CD4-positive, alpha-beta T cell (primary cell): Measurements from ENCODE around the gene GNPTAB. TPM values are rescaled to one million over a fixed set of nuclear protein-coding genes. Genes with fewer than 3 reads are reported as not detected.

Experiments
- ATAC-seq: fragments of 200-7000 bp; cut with Tn5 transposase; one replicate; pipeline ENCODE4 v1.10.0; 2022; ENCODE audit warnings: mild to moderate bottlenecking; ENCODE audit not compliant: poor library complexity
- CTCF ChIA-PET: fragments of 350-600 bp; sonication (Branson Sonifier 250); formaldehyde crosslinking; loops from one replicate; lab custom pipeline; 2021; ENCODE audit warnings: antibody characterized with exemption, inconsistent platforms; lab: Charles Lee
- POLR2A ChIA-PET: fragments of 350-600 bp; sonication (Branson Sonifier 250); formaldehyde crosslinking; loops from one replicate; lab custom pipeline; 2021; ENCODE audit warnings: antibody characterized with exemption, inconsistent platforms; lab: Charles Lee
- DNase-seq, 14 experiments: peaks; one replicate each; pipeline ENCODE4 v3.0.0-alpha.2; 2013 to 2020; ENCODE audit warnings: mixed read lengths in 2 of 14
- H3K27ac ChIP-seq, 2 donors: one replicate each; pipeline versions ENCODE4 v1.5.1 to v1.7.0; 2013; ENCODE audit warnings: low read length in 2 of 2, low read depth in 1 of 2, mild to moderate bottlenecking in 1 of 2
- H3K27me3 ChIP-seq, 2 experiments: 1 replicate in 1 of 2; 2 replicates in 1 of 2; pipeline versions ENCODE4 v1.6.1 to v1.7.0; 2013; ENCODE audit warnings: low read length in 2 of 2, control low read depth in 1 of 2, mild to moderate bottlenecking in 1 of 2, moderate library complexity in 1 of 2; ENCODE audit not compliant: insufficient read depth in 2 of 2, control insufficient read depth in 1 of 2
- H3K36me3 ChIP-seq: one replicate; pipeline ENCODE4 v1.6.1; 2013; ENCODE audit warnings: low read length, control low read depth; ENCODE audit not compliant: insufficient read depth
- H3K4me1 ChIP-seq: one replicate; pipeline ENCODE4 v1.6.1; 2013; ENCODE audit warnings: low read length, control low read depth; ENCODE audit not compliant: insufficient read depth
- H3K4me3 ChIP-seq: one replicate; pipeline ENCODE4 v1.5.1; 2013; ENCODE audit warnings: mild to moderate bottlenecking, low read length, moderate library complexity
- H3K9me3 ChIP-seq, 2 experiments: 1 replicate in 1 of 2; 2 replicates in 1 of 2; pipeline versions ENCODE4 v1.6.1 to v1.7.0; 2013; ENCODE audit warnings: low read length in 2 of 2, mild to moderate bottlenecking in 2 of 2, control low read depth in 1 of 2, moderate library complexity in 1 of 2; ENCODE audit not compliant: control insufficient read depth in 1 of 2, insufficient read depth in 1 of 2
- H3K27ac Mint-ChIP-seq: one replicate; pipeline ENCODE4 v1.8.0; 2020; ENCODE audit warnings: mixed read lengths
- H3K27me3 Mint-ChIP-seq: one replicate; pipeline ENCODE4 v1.8.0; 2021; ENCODE audit warnings: mixed read lengths
- H3K36me3 Mint-ChIP-seq: one replicate; pipeline ENCODE4 v1.8.0; 2021; ENCODE audit warnings: low read depth, mixed read lengths
- H3K4me1 Mint-ChIP-seq: one replicate; pipeline ENCODE4 v1.8.0; 2021; ENCODE audit warnings: low read depth, mixed read lengths
- H3K4me3 Mint-ChIP-seq: one replicate; pipeline ENCODE4 v1.8.0; 2020; ENCODE audit warnings: mild to moderate bottlenecking, mixed read lengths
- H3K9me3 Mint-ChIP-seq: one replicate; pipeline ENCODE4 v1.8.0; 2020; ENCODE audit warnings: mixed read lengths
- CTCF ChIP-seq: fragments of 200-600 bp; IDR thresholded peaks from one replicate; pipeline ENCODE4 v1.8.0; 2022; ENCODE audit warnings: antibody characterized with exemption, mild to moderate bottlenecking
- intact Hi-C, 2 experiments: fragments of 100-400 bp; cut with DNase I in 1 of 2; cut with micrococcal nuclease in 1 of 2; formaldehyde crosslinking; loops; one replicate each; pipeline versions ENCODE4 v1.15.1 to v1.9.0; 2023 to 2025; cut with DNase I, micrococcal nuclease
- total RNA-seq, 174 experiments: library from RNA in 2 of 174; stranded (reverse) in 2 of 174; gene quantifications; one replicate each; pipeline ENCODE4 v1.2.3 and lab custom pipeline; 2021 to 2026

The GNPTAB gene
- total RNA-seq, 2 experiments from 2014 or later: 38.2 to 43.8 TPM

GRCh38 chr12:101761781-101762180 lies 69.0 kb downstream of the GNPTAB start:
- Mint-ChIP-seq H3K36me3 (peaks cover 72% of the 10 kb centered on the region), H3K27ac (no peak overlapping the region), H3K9me3 (no peaks in the 10 kb centered on the region), H3K27me3 (no peaks in the 10 kb centered on the region), H3K4me3 (no peak overlapping the region), H3K4me1 (peaks cover 4% of the 10 kb centered on the region)
- no peak overlapping the region for H3K4me3 ChIP-seq
- no peaks in the 10 kb centered on the region for H3K27me3 ChIP-seq
- H3K36me3 ChIP-seq: peaks cover 37% of the 10 kb centered on the region
- H3K27ac ChIP-seq: no peak overlapping the region
- no peaks in the 10 kb centered on the region for H3K4me1 ChIP-seq
- TF ChIP-seq CTCF: no peak
- H3K9me3 ChIP-seq: no peaks in the 10 kb centered on the region
- intact Hi-C loops: no loop called here
- DNase-seq: no peak
- CTCF ChIA-PET: interaction anchor here (1.1 to 1.2 kb wide), 2 partner anchors 24 to 78 kb away, joined by 3 to 4 read pairs; no protein-coding TSS in a partner anchor
- no peak for ATAC-seq
- POLR2A ChIA-PET: no interaction called here

GRCh38 chr12:101761350-101761749 lies 69.4 kb downstream of the GNPTAB start:
- H3K4me1 Mint-ChIP-seq: peaks cover 4% of the 10 kb centered on the region
- peaks cover 72% of the 10 kb centered on the region for H3K36me3 Mint-ChIP-seq
- H3K27ac Mint-ChIP-seq: no peak overlapping the region
- H3K9me3 ChIP-seq: no peaks in the 10 kb centered on the region
- peak in 1 of 14 experiments; percentile 12 for DNase-seq
- ChIA-PET CTCF (interaction anchor here (1.1 to 1.2 kb wide), 2 partner anchors 24 to 78 kb away, joined by 3 to 4 read pairs; no protein-coding TSS in a partner anchor), POLR2A (no interaction called here)
- no peaks in the 10 kb centered on the region for H3K27me3 Mint-ChIP-seq
- no peaks in the 10 kb centered on the region for H3K27me3 ChIP-seq
- no peak overlapping the region for H3K4me3 Mint-ChIP-seq
- intact Hi-C loops: no loop called here
- no peak for TF ChIP-seq CTCF
- H3K9me3 Mint-ChIP-seq: no peaks in the 10 kb centered on the region
- H3K4me3 ChIP-seq: no peak overlapping the region
- no peak for ATAC-seq
- peaks cover 34% of the 10 kb centered on the region for H3K36me3 ChIP-seq
- no peaks in the 10 kb centered on the region for H3K4me1 ChIP-seq
- H3K27ac ChIP-seq: no peak overlapping the region

- no peaks in the 10 kb centered on the region for H3K4me1 ChIP-seq
- Mint-ChIP-seq H3K36me3 (peaks cover 75% of the 10 kb centered on the region), H3K27ac (no peak overlapping the region), H3K27me3 (no peaks in the 10 kb centered on the region), H3K9me3 (no peaks in the 10 kb centered on the region), H3K4me1 (peaks cover 4% of the 10 kb centered on the region), H3K4me3 (no peak overlapping the region)
- H3K36me3 ChIP-seq: peaks cover 16% of the 10 kb centered on the region
- POLR2A ChIA-PET: interaction anchor here (0.7 to 1.1 kb wide), 2 partner anchors 62 to 352 kb away, joined by 3 read pairs; partner anchors contain the start of genes ARL1 and CHPT1
- H3K27me3 ChIP-seq: no peaks in the 10 kb centered on the region
- no peak overlapping the region for H3K27ac ChIP-seq
- TF ChIP-seq CTCF: peak; percentile 76
- ATAC-seq (peak; percentile 71), DNase-seq (peak in 3 of 14 experiments; percentile 52 to 57 (median 57))
- no peaks in the 10 kb centered on the region for H3K9me3 ChIP-seq
- CTCF ChIA-PET: interaction anchor here (0.6 to 2.1 kb wide), 13 partner anchors 12 to 345 kb away, joined by 3 to 19 read pairs (median 3); partner anchors contain the start of gene GNPTAB
- intact Hi-C loops: loop anchor here (1.0 to 5.0 kb wide), 4 partner anchors 87 to 347 kb away; no protein-coding TSS in a partner anchor
- no peak overlapping the region for H3K4me3 ChIP-seq
Measured at GRCh38 chr12:101759396-101760047, 71.2 kb downstream of the GNPTAB start.
